GM19035 (cell line): ENCODE data around the gene TAGLN.
"Not testable (repeated sequence)": the region's sequence is repeated elsewhere in the genome, so short reads cannot be mapped to it uniquely, and the experiment has no call there.

ENCODE experiments used
- ATAC-seq: cut with Tn5 transposase; IDR thresholded peaks from one replicate; pipeline ENCODE4 v1.9.1; 2021; ENCODE audit not compliant: unreplicated experiment

The TAGLN gene

DNA sequence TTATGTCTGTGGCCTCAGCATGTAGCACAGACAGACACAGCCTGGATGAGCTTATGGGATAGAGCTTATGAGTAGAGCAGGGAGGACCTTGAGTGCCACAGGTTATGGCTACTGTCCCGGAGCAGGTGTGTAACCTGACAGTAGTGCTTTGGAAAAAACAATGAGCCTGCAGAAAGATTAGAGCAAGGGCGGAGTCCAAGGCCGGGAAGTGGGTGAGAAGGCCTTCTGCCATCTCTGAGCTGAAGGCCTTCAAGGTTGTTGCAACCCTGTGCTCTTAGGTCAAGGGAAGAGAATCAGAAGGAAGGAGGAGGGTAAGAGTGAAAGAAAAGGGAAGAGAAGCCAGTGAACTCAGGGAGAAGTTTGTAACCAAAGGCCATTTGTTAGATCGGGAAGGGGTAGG is 3.9 kb upstream of the TAGLN start:
- ATAC-seq, result no peak

DNA sequence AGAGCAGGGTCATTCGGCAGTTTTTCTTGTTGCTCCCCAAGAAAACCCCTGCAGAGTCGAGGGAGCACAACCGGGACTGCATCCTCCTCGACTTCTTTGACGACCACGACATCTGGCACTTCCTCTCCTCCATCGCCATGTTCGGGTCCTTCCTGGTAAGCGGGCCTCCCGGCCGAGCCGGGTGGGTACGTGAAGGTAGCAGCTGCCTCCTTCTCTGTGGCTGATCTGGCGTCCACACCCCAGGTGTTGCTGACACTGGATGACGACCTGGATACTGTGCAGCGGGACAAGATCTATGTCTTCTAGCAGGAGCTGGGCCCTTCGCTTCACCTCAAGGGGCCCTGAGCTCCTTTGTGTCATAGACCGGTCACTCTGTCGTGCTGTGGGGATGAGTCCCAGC is 3.4 kb upstream of the TAGLN start:
- no peak for ATAC-seq

DNA sequence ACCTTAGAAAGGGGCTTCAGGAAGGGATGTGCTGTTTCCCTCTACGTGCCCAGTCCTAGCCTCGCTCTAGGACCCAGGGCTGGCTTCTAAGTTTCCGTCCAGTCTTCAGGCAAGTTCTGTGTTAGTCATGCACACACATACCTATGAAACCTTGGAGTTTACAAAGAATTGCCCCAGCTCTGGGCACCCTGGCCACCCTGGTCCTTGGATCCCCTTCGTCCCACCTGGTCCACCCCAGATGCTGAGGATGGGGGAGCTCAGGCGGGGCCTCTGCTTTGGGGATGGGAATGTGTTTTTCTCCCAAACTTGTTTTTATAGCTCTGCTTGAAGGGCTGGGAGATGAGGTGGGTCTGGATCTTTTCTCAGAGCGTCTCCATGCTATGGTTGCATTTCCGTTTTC is 2.2 kb upstream of the TAGLN start:
- ATAC-seq, result no peak

DNA sequence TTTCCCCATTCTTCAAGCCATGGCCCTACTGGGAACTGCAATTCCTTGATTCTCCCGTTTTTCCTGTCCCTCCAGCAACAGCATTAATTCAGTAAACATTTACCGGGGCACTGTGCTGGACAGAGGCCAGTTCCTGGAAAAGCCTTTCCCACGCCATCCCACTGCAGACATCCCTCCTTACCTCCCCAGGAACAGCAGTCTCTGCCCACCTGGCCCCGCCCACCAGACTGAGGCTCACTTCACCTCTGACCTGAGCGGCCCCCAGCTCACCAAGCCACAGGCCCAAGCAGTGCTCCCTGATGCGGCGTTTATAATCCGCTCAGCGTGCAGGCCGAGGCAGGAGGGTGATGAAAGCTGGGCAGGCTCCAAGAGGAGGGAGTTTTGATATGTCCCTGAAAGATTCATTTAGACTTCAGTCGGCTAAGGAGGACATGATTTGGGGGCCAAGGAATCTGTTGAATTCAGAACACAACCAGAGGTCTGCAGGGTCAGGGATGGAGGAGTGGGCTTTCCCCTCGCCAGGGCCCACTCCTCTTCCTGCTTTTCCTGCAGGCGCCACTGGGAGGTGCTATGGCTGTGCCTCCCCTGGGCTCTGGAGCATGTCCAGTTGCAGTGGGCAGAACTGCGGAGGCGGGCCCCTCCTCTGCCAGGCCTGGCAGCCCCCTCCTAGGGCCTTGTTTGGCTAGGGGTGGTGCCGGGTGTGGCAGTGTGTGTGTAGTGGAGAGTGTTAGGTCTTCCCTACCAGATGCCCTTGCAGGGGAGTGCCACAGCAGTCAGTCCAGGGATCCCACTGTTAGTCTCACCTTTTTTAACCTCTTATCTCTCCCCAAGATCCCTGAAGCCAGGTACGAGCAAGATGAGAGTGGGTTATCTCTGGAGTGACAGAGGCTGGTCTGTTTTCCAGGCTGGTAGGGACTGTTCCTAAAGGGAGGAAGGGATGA is 1.4 kb upstream of the TAGLN start:
- no peak for ATAC-seq

DNA sequence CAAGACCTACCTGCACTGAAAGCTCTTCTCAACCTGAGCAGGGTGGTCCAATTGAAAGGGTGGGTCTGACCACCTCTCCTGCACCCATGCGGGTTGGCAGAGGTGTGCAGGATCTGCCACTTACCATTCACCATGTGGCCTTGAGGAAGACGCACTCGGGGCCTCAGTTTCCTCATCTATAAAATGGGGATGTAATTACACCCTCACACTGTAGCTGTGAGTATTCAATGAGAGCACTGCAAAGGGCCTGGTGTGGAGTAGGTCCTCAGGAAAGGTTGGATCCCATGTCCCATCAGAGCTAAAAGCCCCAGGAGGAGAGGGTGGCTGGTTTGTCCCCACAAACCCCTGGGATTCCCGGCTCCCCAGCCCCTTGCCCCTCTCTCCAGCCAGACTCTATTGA is 557 bp upstream of the TAGLN start:
- no peak for ATAC-seq

DNA sequence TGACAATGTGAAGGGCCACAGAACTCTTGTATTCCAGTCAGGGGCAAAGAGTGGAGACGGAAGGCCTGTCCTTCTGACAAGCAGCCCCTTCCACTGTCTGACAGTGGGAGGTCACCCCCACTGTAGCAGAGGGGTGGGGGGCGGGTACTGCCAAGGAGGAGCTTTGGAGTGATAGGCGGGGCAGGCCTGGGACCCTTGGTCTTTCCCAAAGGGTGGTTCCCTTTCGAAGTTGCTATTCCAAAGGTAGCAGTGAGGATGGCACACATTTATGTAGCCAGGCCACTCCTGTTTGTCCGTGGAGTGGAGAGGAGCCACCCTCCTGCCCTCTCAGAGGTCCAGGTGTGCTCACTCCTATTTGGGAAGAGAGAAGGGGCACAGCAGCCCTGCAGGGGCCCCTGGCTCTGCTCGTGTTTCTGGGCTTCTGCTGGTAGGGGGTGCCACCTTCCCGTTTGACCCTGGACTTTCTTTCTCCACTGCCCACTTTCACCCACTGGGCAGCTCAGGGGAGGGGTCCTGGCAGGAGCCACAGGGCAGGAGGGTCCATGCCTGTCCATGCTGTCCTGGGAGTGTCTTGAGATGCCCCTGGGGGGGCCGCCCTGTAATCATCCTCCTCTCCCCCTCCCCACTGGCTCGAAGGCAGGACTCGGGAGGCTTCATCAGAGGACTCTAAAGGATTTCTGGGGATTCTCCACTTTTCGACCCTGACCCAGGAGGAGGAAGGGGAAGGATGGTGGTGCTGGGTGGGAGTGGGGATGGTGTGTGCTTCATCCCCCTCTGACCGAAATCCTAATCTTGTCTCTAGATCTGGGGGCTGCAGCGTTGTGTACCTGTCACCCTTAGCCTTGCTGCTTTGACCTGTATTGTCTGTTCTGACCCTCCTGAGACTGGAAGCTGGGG is 994 bp downstream of the TAGLN start:
- ATAC-seq, result no peak

DNA sequence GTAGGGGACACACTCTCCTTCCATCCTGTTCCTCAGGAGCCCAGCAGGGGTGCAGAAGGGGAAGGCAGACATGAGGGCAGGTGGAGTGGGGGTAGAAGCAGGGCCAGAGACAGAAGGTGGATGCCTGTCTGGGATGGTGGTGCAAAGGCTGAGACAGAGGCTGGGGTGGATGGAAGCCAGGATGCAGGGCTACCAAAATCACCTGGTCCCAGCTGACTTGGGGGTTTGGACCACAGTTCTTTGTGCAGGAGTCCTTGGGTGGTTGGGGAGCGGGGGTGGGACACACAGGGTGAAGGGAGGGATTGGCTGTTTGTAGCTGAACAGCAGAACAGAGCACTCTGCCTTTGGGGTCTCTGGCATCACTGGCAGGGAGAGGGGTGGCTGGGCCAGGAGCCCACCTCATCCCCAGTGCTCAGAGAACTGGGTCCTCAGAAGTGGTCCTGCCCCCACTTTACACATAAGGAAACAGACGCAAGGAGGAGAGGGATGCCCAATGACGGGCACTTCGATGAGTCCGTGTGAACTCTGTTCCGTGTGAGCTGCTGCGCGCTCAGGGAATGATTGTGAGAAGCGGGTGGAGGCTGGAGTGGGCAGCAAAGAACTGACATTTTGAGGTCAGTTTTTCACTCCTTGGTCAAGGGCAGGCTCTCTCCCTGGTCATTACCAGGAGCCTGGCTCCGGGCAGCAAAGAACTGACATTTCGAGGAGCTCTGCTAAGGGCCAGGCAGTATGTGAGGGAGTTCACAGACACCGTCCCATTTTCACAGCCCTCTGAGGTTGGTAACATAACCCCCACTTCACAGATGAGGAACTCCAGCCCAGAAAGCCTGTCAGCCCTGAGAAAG is 1.9 kb downstream of the TAGLN start:
- no peak for ATAC-seq

DNA sequence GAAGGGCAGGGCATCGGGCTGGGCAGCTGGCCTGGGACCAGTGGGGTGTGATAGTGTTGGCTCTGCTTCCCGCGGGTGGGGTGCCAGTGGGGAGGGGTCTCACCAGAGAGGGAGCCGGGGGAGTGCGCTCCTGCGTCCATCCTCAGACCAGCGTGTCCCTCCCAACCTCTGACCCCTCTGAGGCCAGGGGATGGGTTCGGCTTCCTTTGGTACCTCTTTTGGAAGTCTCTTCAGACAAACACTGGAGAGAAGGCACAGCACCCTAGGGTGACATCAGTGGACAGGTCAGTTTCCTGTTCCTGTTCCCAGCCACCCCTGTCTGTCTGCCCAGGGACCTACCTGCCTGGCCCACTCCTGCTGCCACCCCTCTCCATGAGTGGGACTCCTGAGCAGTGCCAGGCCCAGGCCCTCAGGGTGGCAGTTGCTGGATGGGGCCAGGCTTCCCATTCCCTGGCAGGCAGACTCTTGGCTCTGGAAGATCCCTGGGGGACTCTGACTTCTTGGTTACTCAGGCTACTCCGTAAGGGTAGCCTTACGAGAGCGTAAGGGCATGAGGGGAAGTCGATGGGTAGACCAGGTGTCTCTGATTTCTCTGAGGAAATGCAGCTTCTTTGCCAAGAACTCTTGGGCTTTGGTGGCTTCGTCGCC is 2.6 kb downstream of the TAGLN start:
- no peak for ATAC-seq

DNA sequence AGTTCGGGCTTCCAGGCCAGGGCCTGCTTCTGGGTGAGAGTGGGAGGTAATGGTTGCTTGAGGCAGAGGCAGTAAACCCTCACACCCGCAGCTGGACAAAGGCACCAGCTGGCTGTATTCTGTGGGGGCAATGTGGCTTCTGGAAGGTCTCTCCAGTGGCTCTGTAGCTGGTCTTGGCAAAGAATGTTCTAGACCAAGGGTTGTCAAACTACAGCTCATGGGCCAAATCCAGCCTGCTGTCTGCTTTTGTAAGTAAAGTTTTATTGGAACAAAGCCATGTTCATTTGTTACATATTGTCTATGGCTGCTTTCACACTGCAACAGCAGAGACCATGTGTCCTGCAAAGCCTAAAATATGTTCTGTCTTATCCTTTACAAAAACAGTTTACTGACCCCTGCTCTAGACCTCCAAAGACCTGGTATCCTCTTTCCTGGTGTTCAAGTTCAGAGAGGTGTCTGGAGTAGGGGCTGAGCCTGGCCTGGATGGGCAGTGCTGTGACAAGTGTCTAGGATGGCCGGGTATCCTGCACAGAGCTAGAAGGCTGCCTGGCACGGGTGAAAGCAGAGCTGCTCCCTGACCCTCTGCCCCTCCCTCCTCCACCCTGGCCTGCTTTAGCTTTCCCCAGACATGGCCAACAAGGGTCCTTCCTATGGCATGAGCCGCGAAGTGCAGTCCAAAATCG is 3.4 kb downstream of the TAGLN start:
- no peak for ATAC-seq

DNA sequence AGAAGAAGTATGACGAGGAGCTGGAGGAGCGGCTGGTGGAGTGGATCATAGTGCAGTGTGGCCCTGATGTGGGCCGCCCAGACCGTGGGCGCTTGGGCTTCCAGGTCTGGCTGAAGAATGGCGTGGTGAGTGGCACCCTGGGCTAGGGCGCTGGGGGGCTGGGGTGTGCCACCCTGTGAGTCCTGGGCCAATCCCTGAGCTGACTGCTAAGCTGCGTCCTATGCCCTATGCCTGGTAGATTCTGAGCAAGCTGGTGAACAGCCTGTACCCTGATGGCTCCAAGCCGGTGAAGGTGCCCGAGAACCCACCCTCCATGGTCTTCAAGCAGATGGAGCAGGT is 3.9 kb downstream of the TAGLN start:
- ATAC-seq, result no peak

DNA sequence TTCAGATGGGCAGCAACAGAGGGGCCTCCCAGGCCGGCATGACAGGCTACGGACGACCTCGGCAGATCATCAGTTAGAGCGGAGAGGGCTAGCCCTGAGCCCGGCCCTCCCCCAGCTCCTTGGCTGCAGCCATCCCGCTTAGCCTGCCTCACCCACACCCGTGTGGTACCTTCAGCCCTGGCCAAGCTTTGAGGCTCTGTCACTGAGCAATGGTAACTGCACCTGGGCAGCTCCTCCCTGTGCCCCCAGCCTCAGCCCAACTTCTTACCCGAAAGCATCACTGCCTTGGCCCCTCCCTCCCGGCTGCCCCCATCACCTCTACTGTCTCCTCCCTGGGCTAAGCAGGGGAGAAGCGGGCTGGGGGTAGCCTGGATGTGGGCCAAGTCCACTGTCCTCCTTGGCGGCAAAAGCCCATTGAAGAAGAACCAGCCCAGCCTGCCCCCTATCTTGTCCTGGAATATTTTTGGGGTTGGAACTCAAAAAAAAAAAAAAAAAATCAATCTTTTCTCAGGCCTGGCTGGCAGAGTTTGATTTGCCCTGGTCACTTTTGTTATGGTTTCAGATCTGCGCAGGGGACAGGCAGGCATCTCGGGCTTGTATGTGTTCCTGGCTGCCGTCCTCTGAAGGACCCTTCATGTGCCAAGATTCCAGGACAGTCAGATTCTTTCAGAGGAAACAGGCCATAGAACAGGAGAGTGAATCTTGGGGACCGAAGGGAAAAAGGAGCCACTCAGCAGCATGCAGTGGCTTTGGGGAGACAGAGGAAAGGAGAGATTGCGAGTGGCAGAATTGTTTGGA is 5.3 kb downstream of the TAGLN start:
- no peak for ATAC-seq

DNA sequence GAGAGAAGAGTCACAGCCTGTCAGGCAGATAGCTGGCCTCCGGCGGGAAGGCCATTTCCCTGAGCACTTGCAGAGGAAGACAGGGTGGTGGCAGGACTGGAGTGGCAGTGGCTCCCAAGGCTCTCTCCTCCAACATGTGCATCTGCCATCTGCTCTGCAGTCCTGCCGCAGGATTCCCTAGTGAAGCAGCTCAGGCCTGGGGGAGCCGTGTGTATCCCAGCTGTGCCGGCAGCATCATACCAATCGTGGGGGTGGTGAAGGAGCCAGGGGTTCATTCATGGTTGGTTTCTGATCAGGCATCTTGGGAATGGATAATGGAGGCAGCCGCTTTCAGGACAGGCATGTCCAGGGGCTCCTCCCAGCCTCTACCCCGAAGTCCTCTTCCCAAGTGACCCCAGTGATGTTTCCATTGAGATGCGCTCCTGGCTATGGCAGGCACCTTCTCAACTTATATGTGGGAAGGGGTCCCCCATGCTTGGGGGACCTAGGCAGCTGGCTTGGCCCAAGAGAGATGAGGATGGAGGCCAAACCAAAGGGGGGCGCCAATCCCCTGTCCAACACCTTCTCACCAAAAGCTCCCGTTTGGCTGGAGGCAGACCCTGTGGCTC is 6.1 kb downstream of the TAGLN start:
- ATAC-seq, result no peak

DNA sequence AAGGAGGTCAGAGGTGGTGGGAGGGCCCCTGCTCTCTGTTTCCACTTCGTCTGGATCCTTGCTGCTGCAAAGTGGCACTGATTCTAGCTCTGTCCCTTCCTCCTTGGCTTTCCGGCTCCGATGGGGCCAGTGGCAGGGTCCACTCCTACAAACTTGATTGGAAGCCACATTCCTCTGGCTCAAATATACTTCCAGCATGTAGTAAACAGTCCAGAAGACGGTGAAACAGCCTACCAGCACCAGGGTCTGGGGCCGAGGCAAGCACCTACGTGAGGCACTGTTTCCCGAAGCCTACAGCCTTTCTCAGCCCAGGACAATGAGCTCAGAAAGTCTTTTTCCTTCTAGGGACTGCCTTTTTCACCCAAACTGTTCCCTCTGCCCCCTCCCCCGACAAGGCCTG is 6.9 kb downstream of the TAGLN start:
- not testable (repeated sequence) for ATAC-seq

DNA sequence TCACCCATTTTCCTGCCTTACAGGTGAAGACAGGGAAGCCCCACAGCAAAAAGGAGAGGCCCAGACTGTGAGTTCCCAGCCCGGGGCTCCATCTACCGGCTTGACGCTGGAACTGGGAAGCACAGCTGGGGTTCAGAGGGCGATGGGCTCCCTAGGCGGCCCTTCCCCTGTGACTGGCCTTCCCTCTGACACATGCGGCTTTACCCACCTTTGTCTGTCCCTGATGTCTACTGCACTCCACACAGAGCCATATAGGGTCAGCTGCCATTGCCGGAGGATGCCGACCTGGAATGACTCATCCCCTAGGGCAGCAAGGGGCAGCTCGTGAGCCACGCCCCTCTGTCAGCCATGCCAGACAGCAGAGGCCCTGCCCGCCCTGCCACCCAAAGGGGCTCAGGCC is 7.7 kb downstream of the TAGLN start:
- not testable (repeated sequence) for ATAC-seq

DNA sequence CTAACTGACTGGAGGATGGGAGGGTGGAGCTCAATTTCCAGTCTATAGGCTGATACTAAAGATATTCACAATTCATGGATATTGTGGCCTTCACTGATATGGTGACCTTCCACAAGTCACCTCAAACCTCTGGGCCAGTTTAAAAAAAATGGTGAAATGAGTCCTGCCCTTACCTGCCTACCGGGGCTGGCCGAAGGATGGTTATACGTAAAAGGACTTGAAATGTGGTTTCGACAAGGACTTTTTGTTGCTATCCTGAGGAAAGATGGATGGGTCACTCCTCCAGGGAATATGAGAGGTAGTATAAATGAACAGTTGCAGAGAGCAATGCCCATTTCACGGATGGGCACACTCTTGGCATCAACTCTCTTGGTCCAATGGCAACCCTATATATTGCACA is 8.3 kb downstream of the TAGLN start:
- not testable (repeated sequence) for ATAC-seq

DNA sequence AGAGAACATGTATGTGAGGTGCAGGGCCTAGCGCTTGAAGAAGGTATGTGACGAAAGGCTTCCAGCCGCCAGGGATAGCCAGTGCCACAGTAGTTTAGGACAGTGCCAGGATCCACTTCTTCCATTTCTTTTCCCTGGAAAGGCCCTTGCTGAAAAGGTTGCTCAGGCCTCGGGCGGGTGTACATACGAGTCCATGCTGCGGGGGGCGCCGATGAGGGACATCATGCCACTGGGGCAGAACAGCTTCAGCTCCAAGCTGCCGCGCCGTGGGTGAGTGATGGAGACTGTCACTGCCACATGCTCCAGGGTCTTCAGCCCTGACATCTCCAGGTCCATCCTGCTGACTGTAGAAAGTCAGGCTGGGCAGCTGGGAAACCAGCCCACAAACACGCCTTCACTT is 9.5 kb downstream of the TAGLN start:
- ATAC-seq, result not testable (repeated sequence)

DNA sequence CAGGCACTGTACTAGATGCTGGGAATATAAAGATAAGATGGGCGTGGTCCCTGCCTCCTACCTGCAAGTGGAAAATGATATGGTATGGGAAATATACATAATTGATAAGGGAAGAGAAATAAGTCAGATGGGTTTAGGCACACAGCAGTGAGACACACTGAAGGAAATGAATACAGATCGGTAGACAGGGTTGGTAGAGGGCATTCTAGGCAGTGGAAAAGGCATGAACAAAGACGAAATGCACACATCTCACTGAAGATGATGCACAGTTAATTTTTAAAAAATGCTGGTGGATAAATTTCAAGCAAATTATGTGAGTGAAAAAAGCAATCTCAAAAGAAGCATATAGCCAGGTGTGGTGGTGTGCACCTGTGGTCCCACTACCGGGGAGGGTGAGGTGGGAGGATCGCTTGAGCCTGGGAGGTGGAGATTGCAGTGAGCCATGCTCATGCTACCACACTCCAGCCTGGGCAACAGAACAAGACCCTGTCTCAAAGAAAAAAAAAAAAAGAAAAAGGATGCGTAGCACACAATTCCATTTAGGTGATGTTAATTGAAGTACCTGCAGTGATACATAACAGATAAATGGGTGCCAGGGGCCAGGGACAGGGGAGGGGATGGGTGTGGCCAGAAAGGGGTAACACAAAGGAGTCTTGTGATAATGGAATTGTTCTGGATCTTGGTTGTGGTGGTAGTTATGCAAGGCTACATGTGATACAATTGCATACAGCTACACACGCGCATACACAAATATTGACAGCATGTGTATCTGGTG is 10.4 kb downstream of the TAGLN start:
- ATAC-seq, result not testable (repeated sequence)

DNA sequence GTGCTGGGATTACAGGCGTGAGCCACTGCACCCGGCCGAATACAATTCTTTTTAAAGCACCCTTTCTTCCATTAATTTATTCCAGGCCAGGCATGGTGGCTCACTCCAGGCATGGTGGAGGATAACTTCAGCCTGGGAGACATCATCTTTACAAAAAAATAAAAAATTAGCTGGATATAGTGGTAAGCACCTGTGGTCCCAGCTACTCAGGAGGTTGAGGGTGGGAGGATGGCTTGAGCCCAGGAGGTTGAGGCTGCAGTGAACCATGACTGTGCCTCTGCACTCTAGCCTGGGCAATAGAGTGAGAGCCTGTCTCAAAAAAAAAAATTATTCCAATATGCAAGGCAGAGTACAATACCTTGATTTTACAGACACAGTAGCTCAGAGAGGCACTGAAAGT is 11.4 kb downstream of the TAGLN start:
- ATAC-seq, result no peak
